ENCODE measurements around the gene ASB10. TPM values are rescaled to one million over a fixed set of nuclear protein-coding genes. Genes with fewer than 3 reads are reported as not detected.

Gene ASB10
- total and polyA plus RNA-seq, 2 of the 13 experiments (the other 11 are each of a cell fraction or from before 2014, with no cell fraction given) = not detected

DNA sequence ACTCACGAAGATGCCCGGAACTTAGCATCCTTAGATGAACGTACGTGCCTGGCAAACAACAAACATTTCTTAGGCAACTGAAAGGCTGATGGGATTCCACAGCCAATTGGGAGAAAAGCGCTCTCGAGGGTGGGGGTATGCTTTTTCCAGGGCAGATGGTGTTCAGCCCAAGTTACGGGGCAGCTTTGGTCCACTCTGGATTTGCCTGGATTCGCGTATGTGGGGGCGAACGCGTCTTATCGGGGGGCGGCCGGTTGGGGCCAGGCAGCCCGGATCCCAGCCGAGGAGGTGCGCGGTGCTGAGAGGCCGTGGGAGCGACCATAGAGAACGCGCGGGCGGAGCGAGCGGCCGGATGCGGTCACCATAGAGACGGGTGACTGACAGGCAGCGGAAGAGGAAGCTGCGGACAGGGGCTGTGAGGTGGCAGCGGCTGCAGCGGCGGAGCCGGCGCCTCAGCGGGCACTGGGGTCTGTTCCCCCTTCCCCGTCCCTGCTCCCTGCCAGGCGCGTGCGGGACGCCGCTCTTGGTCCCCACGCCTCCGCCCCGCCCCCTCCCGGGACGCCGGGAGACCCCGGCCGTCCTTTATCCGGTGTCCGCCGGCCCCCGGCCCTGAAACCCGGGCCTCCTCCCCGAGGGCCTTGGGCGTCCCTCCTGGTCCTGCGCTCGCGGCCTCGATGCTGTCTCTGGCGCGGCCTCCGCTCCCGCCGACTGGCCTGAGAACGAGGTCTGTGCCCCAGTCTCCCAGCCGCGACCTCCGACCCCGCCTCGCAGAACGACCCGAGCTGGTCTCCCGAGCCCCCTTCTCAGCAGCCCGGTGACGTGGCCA lies 45.3 kb upstream of the ASB10 start, which contains the start of gene CHPF2 (continued):
- TF ChIP-seq, protein P1, sequence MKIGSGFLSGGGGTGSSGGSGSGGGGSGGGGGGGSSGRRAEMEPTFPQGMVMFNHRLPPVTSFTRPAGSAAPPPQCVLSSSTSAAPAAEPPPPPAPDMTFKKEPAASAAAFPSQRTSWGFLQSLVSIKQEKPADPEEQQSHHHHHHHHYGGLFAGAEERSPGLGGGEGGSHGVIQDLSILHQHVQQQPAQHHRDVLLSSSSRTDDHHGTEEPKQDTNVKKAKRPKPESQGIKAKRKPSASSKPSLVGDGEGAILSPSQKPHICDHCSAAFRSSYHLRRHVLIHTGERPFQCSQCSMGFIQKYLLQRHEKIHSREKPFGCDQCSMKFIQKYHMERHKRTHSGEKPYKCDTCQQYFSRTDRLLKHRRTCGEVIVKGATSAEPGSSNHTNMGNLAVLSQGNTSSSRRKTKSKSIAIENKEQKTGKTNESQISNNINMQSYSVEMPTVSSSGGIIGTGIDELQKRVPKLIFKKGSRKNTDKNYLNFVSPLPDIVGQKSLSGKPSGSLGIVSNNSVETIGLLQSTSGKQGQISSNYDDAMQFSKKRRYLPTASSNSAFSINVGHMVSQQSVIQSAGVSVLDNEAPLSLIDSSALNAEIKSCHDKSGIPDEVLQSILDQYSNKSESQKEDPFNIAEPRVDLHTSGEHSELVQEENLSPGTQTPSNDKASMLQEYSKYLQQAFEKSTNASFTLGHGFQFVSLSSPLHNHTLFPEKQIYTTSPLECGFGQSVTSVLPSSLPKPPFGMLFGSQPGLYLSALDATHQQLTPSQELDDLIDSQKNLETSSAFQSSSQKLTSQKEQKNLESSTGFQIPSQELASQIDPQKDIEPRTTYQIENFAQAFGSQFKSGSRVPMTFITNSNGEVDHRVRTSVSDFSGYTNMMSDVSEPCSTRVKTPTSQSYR (CRISPR knock-in tag; IDR thresholded peaks at IDR 0.05; ENCODE audit: borderline replicate concordance) = no peak
- no peak for TF ChIP-seq RARA (CRISPR knock-in tag; IDR thresholded peaks at IDR 0.05)
- TF ChIP-seq ZMYM2 (CRISPR knock-in tag; IDR thresholded peaks at IDR 0.05) = no peak
- no peak for TF ChIP-seq ZNF20 (CRISPR knock-in tag; IDR thresholded peaks at IDR 0.05)
- TF ChIP-seq, protein P2, sequence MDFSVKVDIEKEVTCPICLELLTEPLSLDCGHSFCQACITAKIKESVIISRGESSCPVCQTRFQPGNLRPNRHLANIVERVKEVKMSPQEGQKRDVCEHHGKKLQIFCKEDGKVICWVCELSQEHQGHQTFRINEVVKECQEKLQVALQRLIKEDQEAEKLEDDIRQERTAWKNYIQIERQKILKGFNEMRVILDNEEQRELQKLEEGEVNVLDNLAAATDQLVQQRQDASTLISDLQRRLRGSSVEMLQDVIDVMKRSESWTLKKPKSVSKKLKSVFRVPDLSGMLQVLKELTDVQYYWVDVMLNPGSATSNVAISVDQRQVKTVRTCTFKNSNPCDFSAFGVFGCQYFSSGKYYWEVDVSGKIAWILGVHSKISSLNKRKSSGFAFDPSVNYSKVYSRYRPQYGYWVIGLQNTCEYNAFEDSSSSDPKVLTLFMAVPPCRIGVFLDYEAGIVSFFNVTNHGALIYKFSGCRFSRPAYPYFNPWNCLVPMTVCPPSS (IDR thresholded peaks at IDR 0.05) = no peak
- TF ChIP-seq EZH2 (conservative IDR thresholded peaks at IDR 0.05; ENCODE audit: low read depth, low read length) = no peak
- peak; percentile 54; the same call in 1 of the 2 replicates for TF ChIP-seq MYC (CRISPR knock-in tag; IDR thresholded peaks at IDR 0.05; ENCODE audit: borderline replicate concordance)
- TF ChIP-seq, protein P3, sequence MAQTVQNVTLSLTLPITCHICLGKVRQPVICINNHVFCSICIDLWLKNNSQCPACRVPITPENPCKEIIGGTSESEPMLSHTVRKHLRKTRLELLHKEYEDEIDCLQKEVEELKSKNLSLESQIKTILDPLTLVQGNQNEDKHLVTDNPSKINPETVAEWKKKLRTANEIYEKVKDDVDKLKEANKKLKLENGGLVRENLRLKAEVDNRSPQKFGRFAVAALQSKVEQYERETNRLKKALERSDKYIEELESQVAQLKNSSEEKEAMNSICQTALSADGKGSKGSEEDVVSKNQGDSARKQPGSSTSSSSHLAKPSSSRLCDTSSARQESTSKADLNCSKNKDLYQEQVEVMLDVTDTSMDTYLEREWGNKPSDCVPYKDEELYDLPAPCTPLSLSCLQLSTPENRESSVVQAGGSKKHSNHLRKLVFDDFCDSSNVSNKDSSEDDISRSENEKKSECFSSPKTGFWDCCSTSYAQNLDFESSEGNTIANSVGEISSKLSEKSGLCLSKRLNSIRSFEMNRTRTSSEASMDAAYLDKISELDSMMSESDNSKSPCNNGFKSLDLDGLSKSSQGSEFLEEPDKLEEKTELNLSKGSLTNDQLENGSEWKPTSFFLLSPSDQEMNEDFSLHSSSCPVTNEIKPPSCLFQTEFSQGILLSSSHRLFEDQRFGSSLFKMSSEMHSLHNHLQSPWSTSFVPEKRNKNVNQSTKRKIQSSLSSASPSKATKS (CRISPR knock-in tag; IDR thresholded peaks at IDR 0.05) = no peak
- no peak for TF ChIP-seq ZNF558 (CRISPR knock-in tag; IDR thresholded peaks at IDR 0.05; ENCODE audit: borderline replicate concordance)
- TF ChIP-seq, protein P4, sequence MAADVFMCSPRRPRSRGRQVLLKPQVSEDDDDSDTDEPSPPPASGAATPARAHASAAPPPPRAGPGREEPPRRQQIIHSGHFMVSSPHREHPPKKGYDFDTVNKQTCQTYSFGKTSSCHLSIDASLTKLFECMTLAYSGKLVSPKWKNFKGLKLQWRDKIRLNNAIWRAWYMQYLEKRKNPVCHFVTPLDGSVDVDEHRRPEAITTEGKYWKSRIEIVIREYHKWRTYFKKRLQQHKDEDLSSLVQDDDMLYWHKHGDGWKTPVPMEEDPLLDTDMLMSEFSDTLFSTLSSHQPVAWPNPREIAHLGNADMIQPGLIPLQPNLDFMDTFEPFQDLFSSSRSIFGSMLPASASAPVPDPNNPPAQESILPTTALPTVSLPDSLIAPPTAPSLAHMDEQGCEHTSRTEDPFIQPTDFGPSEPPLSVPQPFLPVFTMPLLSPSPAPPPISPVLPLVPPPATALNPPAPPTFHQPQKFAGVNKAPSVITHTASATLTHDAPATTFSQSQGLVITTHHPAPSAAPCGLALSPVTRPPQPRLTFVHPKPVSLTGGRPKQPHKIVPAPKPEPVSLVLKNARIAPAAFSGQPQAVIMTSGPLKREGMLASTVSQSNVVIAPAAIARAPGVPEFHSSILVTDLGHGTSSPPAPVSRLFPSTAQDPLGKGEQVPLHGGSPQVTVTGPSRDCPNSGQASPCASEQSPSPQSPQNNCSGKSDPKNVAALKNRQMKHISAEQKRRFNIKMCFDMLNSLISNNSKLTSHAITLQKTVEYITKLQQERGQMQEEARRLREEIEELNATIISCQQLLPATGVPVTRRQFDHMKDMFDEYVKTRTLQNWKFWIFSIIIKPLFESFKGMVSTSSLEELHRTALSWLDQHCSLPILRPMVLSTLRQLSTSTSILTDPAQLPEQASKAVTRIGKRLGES (CRISPR knock-in tag; IDR thresholded peaks at IDR 0.05; ENCODE audit: borderline replicate concordance) = no peak
- TF ChIP-seq, protein P5, sequence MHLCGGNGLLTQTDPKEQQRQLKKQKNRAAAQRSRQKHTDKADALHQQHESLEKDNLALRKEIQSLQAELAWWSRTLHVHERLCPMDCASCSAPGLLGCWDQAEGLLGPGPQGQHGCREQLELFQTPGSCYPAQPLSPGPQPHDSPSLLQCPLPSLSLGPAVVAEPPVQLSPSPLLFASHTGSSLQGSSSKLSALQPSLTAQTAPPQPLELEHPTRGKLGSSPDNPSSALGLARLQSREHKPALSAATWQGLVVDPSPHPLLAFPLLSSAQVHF (CRISPR knock-in tag; IDR thresholded peaks at IDR 0.05) = no peak
- TF ChIP-seq TCF12 (IDR thresholded peaks at IDR 0.05) = no peak
- no peak for TF ChIP-seq TCF12 (CRISPR knock-in tag; IDR thresholded peaks at IDR 0.05)
- no peak for TF ChIP-seq BRCA1 (CRISPR knock-in tag; IDR thresholded peaks at IDR 0.05)
- no peak; the same call in 1 of the 2 replicates for TF ChIP-seq ZNF12 (CRISPR knock-in tag; IDR thresholded peaks at IDR 0.05)
- TF ChIP-seq, protein P6, sequence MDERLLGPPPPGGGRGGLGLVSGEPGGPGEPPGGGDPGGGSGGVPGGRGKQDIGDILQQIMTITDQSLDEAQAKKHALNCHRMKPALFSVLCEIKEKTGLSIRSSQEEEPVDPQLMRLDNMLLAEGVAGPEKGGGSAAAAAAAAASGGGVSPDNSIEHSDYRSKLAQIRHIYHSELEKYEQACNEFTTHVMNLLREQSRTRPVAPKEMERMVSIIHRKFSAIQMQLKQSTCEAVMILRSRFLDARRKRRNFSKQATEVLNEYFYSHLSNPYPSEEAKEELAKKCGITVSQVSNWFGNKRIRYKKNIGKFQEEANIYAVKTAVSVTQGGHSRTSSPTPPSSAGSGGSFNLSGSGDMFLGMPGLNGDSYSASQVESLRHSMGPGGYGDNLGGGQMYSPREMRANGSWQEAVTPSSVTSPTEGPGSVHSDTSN (CRISPR knock-in tag; IDR thresholded peaks at IDR 0.05) = peak; percentile 91
- TF ChIP-seq GZF1 (CRISPR knock-in tag; IDR thresholded peaks at IDR 0.05) = no peak
- TF ChIP-seq TBX3 (IDR thresholded peaks at IDR 0.05; ENCODE audit: borderline replicate concordance) = no peak
